Measurements from ENCODE around the gene CCNA1. TPM values are rescaled to one million over a fixed set of nuclear protein-coding genes. Genes with fewer than 3 reads are reported as not detected.

The CCNA1 gene
- polyA plus RNA-seq (ENCODE audit: insufficient read length in 10 of 10), result 1 to 10 TPM in 3 of 10 donors, under 1 TPM in 7; 0.46 to 1.6 (median 0.69) TPM
- long read RNA-seq, donor 1, result 0 reads
- long read RNA-seq, donor 2, result 0 reads
- long read RNA-seq, donor 3, result 0 reads
- long read RNA-seq, donor 4, result 0 reads
- long read RNA-seq, donor 5, result 0 reads
- long read RNA-seq, donor 6, result 0 reads
- long read RNA-seq, donor 7, result 0 reads
- long read RNA-seq, donor 8, result 0 reads
- long read RNA-seq, donor 9, result 0 reads

- peak in 1 of 3 donors; percentile 26 for DNase-seq
Observed at GRCh38 chr13:36432106-36432544, at the start of gene CCNA1. Gene CCNA1, plus strand, starts transcription at chr13:36432495. Its CDS starts 562 bp downstream, at chr13:36433057.

- no peak for DNase-seq
Observed at GRCh38 chr13:36385489-36385888, 46.8 kb upstream of the CCNA1 start.

GRCh38 chr13:36395280-36395679, 37.0 kb upstream of the CCNA1 start:
- DNase-seq, result peak; percentile 41 to 79 (median 46)

- no peak for DNase-seq
Observed at GRCh38 chr13:36405151-36405550, 27.1 kb upstream of the CCNA1 start.

DNA sequence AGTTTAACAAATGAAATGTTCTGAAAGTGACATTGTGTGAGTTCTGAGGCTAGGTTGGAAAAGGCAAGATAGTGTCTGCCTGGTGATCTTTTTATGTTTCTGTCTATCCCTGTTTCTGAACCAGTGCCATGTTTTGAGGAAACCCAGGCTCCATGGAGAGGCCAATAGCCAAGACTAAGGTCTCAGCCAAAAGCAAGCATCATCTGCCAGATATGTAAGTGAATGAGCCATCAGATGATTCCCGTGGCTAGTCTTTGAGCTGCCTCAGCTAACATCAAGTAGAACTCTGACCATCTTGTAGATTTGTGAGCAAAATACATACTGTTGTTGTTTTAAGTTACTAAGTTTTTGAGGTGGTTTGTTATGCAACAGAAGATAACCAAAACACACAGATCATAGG, 19.6 kb upstream of the CCNA1 start:
- DNase-seq, result peak in 1 of 3 donors; percentile 30

DNA sequence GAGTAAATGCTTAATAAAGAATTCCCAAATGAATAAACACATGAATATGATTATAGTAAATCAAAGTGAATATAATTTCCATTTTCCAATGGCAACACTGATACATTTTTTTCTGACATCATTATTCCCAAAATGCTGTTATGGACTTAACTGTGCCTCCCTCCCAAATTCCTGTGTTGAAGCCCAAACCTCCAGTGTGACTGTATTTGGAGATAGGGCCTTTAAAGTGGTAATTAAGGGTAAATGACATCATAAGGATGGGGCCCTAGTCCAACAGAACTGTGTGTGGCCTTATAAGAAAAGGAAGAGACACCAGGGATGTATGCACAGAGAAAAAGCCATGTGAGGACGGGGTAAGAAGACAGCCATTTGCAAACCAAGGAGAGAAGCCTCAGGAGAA, 19.1 kb upstream of the CCNA1 start:
- peak in 1 of 3 donors; percentile 7 for DNase-seq

DNA sequence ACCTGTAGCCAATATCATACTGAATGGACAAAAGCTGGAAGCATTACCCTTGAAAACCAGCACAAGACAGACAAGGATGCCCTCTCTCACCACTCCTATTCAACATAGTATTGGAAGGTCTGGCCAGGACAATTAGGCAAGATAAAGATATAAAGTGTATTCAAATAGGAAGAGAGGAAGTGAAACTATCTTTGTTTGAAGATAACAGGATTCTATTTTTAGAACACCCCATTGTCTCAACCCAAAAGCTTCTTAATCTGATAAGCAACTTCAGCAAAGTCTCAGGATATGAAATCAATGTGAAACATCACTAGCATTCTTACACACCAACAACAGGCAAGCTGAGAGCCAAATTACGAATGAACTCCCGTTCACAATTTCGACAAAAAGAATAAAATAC, 17.8 kb upstream of the CCNA1 start:
- no peak for DNase-seq

DNA sequence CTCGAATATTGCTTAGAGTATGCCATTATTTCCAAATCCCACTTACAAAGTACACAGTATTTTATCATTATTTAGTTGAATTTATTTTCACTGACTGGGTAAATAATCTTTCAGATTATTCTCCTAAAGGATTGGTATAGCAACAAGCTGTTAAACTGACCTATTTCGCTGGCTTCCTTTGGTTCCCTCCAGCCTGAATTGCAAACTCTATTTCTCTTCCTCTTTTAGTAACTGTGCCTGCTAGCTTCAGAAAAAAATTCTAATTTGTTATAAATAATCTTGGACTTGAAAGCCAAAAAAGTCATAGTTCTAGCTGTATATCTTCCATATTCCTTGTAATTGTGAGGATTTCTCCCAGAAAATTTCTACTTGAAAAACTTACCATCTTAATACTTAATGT, 15.0 kb upstream of the CCNA1 start:
- DNase-seq, result peak in 1 of 3 donors; percentile 3

GRCh38 chr13:36418022-36418805, 14.1 kb upstream of the CCNA1 start:
- peak in 1 of 3 donors; percentile 36 for DNase-seq

DNA sequence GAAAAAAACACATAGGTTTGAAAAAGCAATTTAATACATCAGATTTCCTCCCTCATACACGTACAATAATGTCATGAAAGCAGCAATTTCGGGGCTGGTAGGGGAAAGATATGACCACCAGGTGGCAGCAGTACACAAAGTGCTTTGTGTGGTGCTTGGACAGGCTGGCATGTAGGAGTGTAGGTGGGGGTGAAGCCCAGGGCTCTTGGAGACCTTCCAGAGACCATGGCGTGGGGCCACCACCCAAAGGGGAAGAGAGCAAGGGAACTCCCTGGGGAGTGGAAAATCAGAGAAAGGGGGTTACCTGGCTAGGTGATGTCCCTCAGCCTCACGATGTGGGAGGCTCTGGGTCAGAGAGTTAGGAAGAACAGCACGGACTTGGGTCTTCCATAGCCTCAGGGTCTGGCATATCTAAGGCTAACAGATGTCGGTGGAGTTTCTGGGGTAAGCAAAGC, 11.8 kb upstream of the CCNA1 start:
- DNase-seq, result peak; percentile 51 to 80 (median 66)

DNA sequence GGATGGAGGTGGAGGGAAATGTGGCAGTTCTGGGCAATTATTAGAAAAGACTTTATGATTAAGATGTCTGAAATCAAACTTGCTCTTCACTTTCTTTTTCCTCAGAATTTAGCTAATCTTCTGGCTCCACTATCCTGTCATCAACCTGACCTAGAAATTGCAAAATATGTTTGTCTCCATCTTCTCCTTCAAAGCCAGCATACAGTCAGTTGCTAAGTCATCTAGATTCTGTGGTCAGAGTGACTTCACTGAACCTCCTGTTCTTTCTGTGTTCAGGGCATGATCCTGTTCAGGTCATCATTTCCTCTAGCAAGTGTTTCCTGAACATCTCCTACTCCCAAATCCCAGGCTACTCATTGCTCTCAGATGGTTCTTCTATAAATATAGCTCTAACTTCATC, 10.8 kb upstream of the CCNA1 start:
- DNase-seq, result no peak

DNA sequence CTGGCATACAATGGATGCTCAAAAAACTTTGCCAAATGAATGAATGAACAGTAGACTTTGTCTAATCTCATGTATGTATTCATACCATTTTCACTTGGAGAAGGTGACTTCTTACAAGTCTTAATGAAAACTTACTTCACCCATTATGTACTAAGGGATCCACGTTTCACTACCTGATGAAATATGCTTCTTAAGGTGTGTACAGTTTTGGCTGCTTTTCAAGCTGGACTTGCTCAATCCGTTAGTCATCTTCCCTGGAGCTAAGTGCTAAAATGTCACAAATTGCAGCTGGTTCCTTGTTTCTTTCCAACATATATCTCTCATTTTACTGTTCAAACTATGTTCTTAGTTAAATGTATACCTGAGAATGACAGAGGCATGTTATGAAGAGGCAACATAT, 4.2 kb upstream of the CCNA1 start:
- no peak for DNase-seq

GRCh38 chr13:36430247-36431203, 1.8 kb upstream of the CCNA1 start:
- DNase-seq, result peak in 2 of 3 donors; percentile 12 to 48

GRCh38 chr13:36431204-36432105, 840 bp upstream of the CCNA1 start:
- peak in 2 of 3 donors; percentile 31 to 64 for DNase-seq

GRCh38 chr13:36436811-36437210, 4.5 kb downstream of the CCNA1 start:
- no peak for DNase-seq

DNA sequence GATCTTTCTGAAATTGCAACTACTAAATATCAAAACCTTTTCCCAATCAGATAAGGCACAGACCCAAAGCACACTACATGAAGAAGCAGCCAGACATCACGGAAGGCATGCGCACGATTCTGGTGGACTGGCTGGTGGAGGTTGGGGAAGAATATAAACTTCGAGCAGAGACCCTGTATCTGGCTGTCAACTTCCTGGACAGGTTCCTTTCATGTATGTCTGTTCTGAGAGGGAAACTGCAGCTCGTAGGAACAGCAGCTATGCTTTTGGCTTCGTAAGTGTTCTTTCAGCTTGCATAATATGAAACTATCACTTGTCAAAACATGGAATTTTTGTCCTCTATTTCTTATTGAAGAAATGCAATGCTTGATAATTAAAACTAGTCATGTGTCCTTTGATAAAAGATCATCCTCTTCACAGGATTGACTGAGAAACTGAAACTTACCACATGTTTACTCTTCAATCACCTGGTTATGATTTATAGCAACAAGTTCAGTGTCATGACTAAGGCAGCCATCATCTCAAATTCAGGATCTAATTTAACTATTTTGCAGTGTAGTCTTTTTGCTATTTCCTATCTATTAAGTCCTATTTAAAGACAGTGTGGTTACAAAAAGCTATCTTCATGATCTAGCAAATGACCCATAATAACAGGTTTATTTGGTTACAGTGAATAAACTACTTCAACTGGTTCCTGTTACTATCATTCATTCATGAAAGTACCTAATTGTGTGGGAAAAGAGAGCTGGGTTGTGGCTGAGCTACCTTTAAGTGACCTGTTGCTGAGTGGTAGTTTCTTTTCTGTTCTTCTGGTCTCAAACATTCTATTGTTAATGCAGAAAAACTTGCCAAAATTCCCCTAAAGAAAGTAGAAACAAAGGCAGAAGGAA, 6.5 kb downstream of the CCNA1 start:
- DNase-seq, result no peak

DNA sequence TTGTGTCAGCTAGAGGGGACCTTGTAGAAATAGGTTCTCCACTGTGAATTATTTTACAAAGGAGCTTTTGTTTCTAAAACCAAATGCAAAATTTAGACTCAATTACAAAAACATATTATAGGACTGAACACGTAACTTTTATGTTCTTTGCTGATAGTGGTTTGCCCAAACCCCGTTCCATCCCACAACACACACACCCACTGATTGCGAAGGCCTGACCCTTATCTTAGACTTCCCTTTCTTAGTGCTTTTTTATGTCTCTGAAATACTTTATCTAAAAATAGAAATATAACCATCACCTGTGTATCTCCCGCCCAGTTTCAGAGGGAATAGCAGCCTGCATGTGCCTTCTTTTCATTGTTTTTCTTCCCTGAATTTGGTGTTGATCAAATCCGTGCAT, 13.0 kb downstream of the CCNA1 start:
- DNase-seq, result no peak

DNA sequence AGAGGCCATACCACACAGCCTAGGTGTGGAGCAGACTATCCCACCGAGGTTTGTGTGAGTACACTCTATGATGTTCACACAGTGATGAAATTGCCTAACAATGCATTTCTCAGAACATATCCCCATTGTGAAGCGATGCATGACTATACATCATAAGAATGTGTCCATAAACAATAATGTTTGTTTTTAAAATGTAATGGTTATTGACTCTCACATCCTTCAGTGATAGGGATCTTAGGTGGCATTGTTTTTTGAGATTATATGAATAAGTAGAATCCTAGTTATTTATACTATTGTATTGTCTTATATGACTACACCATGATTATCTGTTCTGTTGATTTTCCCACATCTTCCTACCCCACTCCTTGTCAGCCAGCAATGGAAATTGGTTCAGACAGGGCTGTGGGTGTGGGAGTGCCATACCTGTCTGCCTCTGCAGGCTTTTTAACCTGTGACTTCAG, 13.6 kb downstream of the CCNA1 start:
- no peak for DNase-seq

GRCh38 chr13:36447501-36447900, 15.2 kb downstream of the CCNA1 start:
- DNase-seq, result peak in 2 of 3 donors; percentile 9 to 19

- DNase-seq, result no peak
Observed at GRCh38 chr13:36450534-36450933, 18.2 kb downstream of the CCNA1 start.
